ENCODE measurements around the gene ARRDC4. TPM values are rescaled to one million over a fixed set of nuclear protein-coding genes. Genes with fewer than 3 reads are reported as not detected.

ARRDC4 gene
- total and polyA plus RNA-seq, 2 of the 4 experiments (the other 2 are of a cell fraction), result 5.3 to 9.1 TPM

DNA sequence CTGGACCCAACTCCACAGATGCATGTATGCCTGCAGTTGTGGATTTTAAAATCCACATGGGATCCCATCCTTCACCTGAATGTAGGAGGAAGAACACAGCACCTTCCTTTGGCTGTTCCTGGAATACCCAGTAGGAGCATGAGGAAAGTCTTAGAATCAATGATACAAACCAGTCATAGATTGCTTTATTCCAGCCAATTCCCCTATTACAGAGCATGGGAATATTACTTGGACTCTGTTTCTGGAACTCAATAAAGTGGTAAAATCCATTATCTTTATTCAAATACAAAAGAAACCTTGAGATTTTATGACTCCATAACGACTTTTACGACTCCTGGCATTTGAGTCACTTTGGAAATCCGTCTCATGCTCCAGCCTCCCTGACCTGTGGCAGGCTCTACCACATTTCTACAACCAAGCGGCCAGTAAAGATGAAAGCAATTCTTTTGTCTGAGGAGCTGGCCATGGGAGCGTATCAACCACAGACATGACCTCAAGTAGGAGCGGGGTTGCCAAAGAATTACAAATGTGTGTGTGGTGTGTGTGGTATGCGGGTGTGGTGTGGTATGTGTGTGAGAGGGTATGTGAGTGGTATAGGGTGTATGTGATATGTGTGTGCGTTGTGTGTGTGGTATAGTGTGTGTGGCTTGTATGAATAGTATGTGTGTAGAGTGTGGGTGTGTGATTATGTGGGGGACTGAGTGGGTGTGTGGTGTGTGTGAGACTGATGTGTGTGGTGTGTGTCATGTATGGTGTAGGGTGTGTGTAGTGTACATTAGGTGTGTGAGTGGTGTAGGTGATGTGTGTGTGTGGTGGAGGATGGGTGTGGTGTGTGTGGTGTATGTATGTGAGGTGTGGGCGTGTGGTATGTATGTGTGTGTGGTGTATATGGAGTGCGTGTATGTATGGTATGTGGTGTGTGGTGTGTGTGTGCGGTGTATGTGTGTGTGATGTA, 40.0 kb downstream of the ARRDC4 start (continued):
- no peak for TF ChIP-seq CEBPB (IDR thresholded peaks at IDR 0.05; ENCODE audit: low read depth, low read length)

DNA sequence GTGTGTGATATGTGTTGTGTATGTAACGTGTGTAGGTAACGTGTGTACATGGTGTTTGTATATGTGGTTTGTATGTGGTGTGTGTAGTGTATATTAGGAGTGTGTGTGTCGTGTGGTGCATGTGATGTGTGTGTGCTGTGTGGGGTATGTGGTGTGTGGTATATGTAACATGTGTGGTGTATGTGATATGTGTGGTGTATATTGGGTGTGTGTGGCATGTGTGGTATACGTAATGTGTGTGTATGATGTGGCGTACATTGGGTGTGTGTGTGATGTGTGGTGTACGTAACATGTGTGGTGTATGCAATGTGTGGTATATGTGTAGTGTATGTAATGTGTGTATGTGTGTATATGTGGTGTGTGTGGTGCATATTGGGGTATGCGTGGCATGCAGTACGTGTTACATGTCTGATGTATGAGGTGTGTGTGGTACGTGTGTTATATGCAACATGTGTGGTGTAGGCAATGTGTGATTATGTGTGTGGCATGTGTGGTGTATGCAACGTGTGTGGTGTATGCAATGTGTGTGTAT, 41.2 kb downstream of the ARRDC4 start:
- Histone ChIP-seq H2BK20ac (ENCODE audit: low read depth, low read length) (no peak overlapping the region), H2BK120ac (ENCODE audit: low read depth, low read length) (no peak overlapping the region), H3K9me3 (ENCODE audit: control insufficient read depth, insufficient read depth, low read length) (peaks cover 9% of the 10 kb centered on the region), H3K4ac (ENCODE audit: low read depth, low read length) (no peak overlapping the region), H3K27me3 (ENCODE audit: control insufficient read depth, insufficient read depth, low read length) (no peaks in the 10 kb centered on the region), H2BK15ac (ENCODE audit: low read depth, low read length) (no peak overlapping the region), H2AK5ac (ENCODE audit: low read depth, low read length) (no peak overlapping the region), H2AK9ac (replicated peaks; ENCODE audit: low read depth, low read length, poor library complexity) (no peak overlapping the region), H3K14ac (replicated peaks; ENCODE audit: low read depth, low read length) (no peak overlapping the region), H2AFZ (replicated peaks; ENCODE audit: low read length, poor library complexity) (no peak overlapping the region), H3K4me2 (ENCODE audit: low read depth, low read length) (no peak overlapping the region), H4K91ac (ENCODE audit: insufficient read depth, low read depth, low read length) (no peak overlapping the region), H3K23ac (ENCODE audit: low read depth, low read length) (no peak overlapping the region), H3K9me1 (ENCODE audit: insufficient read depth, low read length) (no peaks in the 10 kb centered on the region), H3K4me1 (ENCODE audit: control insufficient read depth, insufficient read depth, low read length) (no peaks in the 10 kb centered on the region), H2BK5ac (ENCODE audit: low read depth, low read length, poor library complexity, severe bottlenecking) (peak overlapping the region; percentile 76), H3K4me3 (ENCODE audit: insufficient read depth, low read depth, low read length) (no peak overlapping the region), H3K18ac (ENCODE audit: low read depth, low read length) (no peak overlapping the region), H3K9ac (ENCODE audit: low read depth, low read length) (no peak overlapping the region), H3K36me3 (ENCODE audit: control insufficient read depth, insufficient read depth, low read length) (no peaks in the 10 kb centered on the region), H3K56ac (ENCODE audit: extremely low read depth, insufficient read depth, low read length) (no peak overlapping the region), H3K79me1 (ENCODE audit: low read depth in 1 of 2, low read length in 2 of 2) (no peaks in the 10 kb centered on the region), H4K5ac (ENCODE audit: low read depth, low read length) (no peak overlapping the region), H4K8ac (ENCODE audit: low read depth in 2 of 2, low read length in 2 of 2) (no peak overlapping the region), H3K27ac (ENCODE audit: insufficient read depth, low read length) (no peak overlapping the region), H4K20me1 (ENCODE audit: insufficient read depth, low read length) (no peaks in the 10 kb centered on the region)
- POLR2A ChIA-PET (ENCODE audit: unreplicated experiment), result no interaction called here
- intact Hi-C loops (cut with micrococcal nuclease) (loop anchor here (10.0 kb wide), 1 partner anchor 73 kb away; no protein-coding TSS in a partner anchor), in situ Hi-C loops (cut with MboI; ENCODE audit: low sequenced_read_pairs) (no loop called here), dilution Hi-C loops (cut with HindIII; ENCODE audit: low sequenced_read_pairs, unreplicated experiment) (no loop called here)
- CTCF ChIA-PET, result no interaction called here
- 79 to 100% methylated on average over 2 to 8 of the region's 10 CpGs for WGBS, 2 experiments (ENCODE audit: extremely low coverage in 2 of 2, insufficient read length in 1 of 2)
- no peak for ATAC-seq (ENCODE audit: low read depth)
- TF ChIP-seq, protein P1, sequence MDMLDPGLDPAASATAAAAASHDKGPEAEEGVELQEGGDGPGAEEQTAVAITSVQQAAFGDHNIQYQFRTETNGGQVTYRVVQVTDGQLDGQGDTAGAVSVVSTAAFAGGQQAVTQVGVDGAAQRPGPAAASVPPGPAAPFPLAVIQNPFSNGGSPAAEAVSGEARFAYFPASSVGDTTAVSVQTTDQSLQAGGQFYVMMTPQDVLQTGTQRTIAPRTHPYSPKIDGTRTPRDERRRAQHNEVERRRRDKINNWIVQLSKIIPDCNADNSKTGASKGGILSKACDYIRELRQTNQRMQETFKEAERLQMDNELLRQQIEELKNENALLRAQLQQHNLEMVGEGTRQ (IDR thresholded peaks at IDR 0.05; ENCODE audit: low read depth, low read length), result no peak
- no peak for TF ChIP-seq MAFK (IDR thresholded peaks at IDR 0.05; ENCODE audit: low read depth, low read length)
- no peak for TF ChIP-seq CEBPB (IDR thresholded peaks at IDR 0.05; ENCODE audit: low read depth, low read length)
- TF ChIP-seq CHD1 (IDR thresholded peaks at IDR 0.05; ENCODE audit: low read depth, low read length), result no peak
- TF ChIP-seq, protein P2, sequence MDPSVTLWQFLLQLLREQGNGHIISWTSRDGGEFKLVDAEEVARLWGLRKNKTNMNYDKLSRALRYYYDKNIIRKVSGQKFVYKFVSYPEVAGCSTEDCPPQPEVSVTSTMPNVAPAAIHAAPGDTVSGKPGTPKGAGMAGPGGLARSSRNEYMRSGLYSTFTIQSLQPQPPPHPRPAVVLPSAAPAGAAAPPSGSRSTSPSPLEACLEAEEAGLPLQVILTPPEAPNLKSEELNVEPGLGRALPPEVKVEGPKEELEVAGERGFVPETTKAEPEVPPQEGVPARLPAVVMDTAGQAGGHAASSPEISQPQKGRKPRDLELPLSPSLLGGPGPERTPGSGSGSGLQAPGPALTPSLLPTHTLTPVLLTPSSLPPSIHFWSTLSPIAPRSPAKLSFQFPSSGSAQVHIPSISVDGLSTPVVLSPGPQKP (IDR thresholded peaks at IDR 0.05; ENCODE audit: borderline replicate concordance, low read depth, low read length), result no peak
- DNase-seq, result no peak
- no TSS peak for BruUV-seq (replicated peaks)

Measured in IMR-90 (cell line).